Duodenal mucosa (tissue), 2 donors: ENCODE data around the gene UNC13B.

Experiments
- H3K27ac ChIP-seq: one replicate; pipeline ENCODE4 v1.7.0; 2013; ENCODE audit warnings: low read depth, low read length
- H3K27me3 ChIP-seq, 2 donors: one replicate each; pipeline ENCODE4 v1.7.0; 2013; ENCODE audit warnings: low read length in 2 of 2, control low read depth in 1 of 2; ENCODE audit not compliant: insufficient read depth in 2 of 2, control insufficient read depth in 1 of 2
- H3K36me3 ChIP-seq, 2 donors: one replicate each; pipeline ENCODE4 v1.7.0; 2013; ENCODE audit warnings: low read length in 2 of 2, control low read depth in 1 of 2; ENCODE audit not compliant: insufficient read depth in 2 of 2, control insufficient read depth in 1 of 2
- H3K4me1 ChIP-seq, 2 donors: one replicate each; pipeline ENCODE4 v1.7.0; 2013; ENCODE audit warnings: low read length in 2 of 2, control low read depth in 1 of 2; ENCODE audit not compliant: insufficient read depth in 2 of 2, control insufficient read depth in 1 of 2
- H3K4me3 ChIP-seq, 2 donors: one replicate each; pipeline ENCODE4 v1.7.0; 2013; ENCODE audit warnings: low read length in 2 of 2, low read depth in 1 of 2
- H3K9ac ChIP-seq, 2 donors: one replicate each; pipeline ENCODE4 v1.7.0; 2013; ENCODE audit warnings: low read length in 2 of 2, low read depth in 1 of 2
- H3K9me3 ChIP-seq, 2 donors: one replicate each; pipeline ENCODE4 v1.7.0; 2013; ENCODE audit warnings: low read length in 2 of 2, control low read depth in 1 of 2; ENCODE audit not compliant: control insufficient read depth in 1 of 2

Gene UNC13B

DNA sequence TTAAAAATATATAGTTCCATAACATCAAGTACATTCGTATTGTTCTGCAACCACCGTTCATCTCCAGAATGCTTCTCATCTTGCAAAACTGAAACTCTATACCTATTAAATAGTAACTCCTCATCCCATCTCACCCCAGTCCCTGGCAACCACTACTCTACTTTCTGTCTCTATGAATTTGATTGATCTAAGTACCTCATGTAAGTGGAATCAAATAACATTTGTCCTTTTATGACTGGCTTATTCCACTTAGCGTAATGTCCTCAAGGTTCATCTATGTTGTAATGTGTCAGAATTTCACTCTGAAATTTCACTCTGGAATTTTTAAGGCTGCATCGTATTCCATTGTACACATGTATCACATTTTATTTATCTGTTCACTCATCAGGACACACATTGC is 196.0 kb downstream of the UNC13B start:
- Histone ChIP-seq H3K36me3 (peaks cover 5% of the 10 kb centered on the region in 2 donors), H3K4me1 (no peaks in the 10 kb centered on the region), H3K27me3 (no peaks in the 10 kb centered on the region), H3K9ac (no peak overlapping the region), H3K27ac (no peak overlapping the region), H3K4me3 (no peak overlapping the region), H3K9me3 (no peaks in the 10 kb centered on the region)

DNA sequence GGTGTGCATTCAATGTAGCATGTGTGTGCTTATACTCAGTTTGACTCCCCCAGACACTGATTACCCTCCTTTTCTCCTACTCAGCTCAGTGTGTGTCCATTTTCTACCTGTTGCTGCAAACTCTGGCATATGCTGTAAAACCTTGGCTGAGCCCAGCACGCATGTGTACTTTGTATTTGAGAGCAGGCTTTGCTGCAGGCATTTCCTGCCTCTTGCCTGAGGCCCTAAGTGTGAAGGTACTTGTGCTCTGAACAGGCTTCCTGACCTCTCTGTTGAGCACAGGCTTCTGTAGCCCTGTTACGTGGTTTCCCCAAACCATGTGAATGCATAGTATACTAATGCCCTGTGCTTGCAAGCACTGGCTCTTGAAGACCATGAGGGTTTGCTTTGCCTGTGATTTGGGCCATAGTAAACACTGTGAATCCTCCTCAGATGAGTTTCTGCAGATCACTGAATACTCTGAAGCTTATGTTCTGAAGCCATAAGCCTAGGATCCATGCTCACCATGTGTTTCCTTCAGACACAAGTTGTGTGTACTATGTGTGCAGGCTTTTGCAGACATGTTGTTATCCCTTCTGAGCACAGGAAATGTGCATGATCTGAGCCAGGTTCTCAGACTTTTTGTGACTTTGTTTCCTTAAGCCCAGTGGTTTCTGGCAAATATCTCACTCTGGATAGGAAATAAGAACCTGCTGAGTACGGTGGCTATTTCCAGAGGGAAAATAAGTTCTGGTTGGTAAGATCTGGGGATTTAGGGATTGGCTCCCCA is 203.2 kb downstream of the UNC13B start:
- no peaks in the 10 kb centered on the region for H3K9me3 ChIP-seq
- no peak overlapping the region for H3K4me3 ChIP-seq
- H3K27me3 ChIP-seq: no peaks in the 10 kb centered on the region
- peaks cover 0 to 4% of the 10 kb centered on the region in 2 donors for H3K4me1 ChIP-seq
- no peak overlapping the region for H3K9ac ChIP-seq
- H3K27ac ChIP-seq: no peak overlapping the region
- peaks cover 0 to 7% of the 10 kb centered on the region in 2 donors for H3K36me3 ChIP-seq

DNA sequence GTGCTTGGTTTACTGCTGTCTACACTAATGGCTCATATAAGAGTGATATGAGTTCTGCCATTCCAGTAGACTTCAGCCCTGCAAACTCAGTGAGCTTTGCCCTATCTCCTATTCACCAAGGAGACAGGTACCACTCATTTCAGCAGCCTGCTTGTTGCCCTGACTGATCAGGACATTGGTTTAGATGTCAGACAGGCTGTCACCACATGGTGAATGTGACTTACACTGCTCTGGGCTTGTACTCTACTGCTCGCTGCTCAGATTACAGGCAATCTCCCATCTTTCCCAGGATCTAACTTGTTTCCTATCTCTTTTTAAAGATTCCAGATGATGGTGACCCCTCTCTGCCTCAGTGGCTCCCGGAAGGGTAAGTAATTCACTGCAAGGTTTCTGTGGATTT is 204.8 kb downstream of the UNC13B start:
- no peak overlapping the region for H3K4me3 ChIP-seq
- no peak overlapping the region for H3K27ac ChIP-seq
- H3K4me1 ChIP-seq: peaks cover 0 to 4% of the 10 kb centered on the region in 2 donors
- H3K9ac ChIP-seq: no peak overlapping the region
- peaks cover 2 to 14% of the 10 kb centered on the region in 2 donors for H3K36me3 ChIP-seq
- no peaks in the 10 kb centered on the region for H3K9me3 ChIP-seq
- H3K27me3 ChIP-seq: no peaks in the 10 kb centered on the region

DNA sequence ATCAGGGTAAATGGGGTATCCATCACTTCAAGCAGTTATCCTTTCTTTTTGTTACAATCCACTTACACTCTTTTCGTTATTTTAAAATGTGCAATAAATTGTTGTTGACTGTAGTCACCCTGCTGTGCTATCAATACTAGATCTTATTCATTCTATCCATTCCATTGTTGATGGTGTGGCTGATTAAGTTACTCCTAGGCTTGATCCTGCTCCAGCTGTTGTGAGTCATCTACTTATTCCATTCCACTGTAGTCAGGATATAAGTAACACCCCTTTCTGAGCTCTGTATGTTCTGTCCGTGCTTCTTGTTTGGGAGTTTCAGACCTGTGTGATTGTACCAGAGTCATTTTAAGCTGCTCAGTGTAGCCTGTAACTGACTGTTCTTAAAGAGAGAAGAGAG is 205.6 kb downstream of the UNC13B start:
- Histone ChIP-seq H3K9me3 (no peaks in the 10 kb centered on the region), H3K9ac (no peak overlapping the region), H3K4me1 (peaks cover 0 to 4% of the 10 kb centered on the region in 2 donors), H3K4me3 (no peak overlapping the region), H3K27ac (no peak overlapping the region), H3K27me3 (no peaks in the 10 kb centered on the region), H3K36me3 (peaks cover 2 to 14% of the 10 kb centered on the region in 2 donors)

DNA sequence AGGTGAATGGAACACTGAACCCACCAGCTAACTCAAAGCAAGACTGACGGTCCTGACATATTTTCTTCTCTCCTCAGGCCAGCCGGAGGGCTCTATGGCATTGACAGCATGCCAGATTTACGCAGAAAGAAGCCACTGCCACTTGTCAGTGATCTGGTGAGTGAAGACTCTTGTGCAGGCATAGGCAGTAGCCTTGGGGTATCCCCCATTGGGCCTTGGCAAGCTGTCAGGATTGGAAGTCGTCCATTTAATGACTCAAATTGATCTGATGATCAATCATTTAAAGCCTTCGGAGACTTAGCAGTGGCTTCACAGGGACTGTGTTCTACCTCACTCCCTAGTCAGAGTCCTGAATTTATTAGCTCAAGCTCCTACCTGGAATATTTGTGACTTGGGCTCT is 208.4 kb downstream of the UNC13B start:
- H3K9ac ChIP-seq: no peak overlapping the region
- no peaks in the 10 kb centered on the region for H3K27me3 ChIP-seq
- no peaks in the 10 kb centered on the region for H3K9me3 ChIP-seq
- peaks cover 9 to 19% of the 10 kb centered on the region in 2 donors for H3K36me3 ChIP-seq
- no peaks in the 10 kb centered on the region for H3K4me1 ChIP-seq
- no peak overlapping the region for H3K27ac ChIP-seq
- H3K4me3 ChIP-seq: no peak overlapping the region

DNA sequence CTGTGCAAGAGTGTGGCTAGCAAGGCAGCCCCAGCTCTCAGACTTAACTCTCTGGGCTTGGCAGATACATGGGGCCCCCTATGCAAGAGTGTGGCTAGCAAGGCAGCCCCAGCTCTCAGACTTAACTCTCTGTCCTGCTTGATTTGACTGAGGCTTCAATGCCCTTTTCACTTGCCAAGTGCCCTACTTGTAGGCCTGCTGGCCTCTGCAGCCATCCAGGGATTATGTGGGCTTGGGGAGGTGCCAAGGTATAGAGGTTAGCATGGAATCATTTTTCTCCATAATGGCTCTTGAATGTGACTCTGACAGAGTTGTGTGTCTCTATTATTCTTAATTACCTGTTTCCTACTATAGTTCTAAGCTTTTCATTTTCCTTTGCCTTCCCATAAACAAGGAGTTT is 212.6 kb downstream of the UNC13B start:
- no peaks in the 10 kb centered on the region for H3K27me3 ChIP-seq
- peaks cover 11 to 40% of the 10 kb centered on the region in 2 donors for H3K36me3 ChIP-seq
- no peak overlapping the region for H3K9ac ChIP-seq
- H3K9me3 ChIP-seq: no peaks in the 10 kb centered on the region
- no peak overlapping the region for H3K27ac ChIP-seq
- H3K4me3 ChIP-seq: no peak overlapping the region
- H3K4me1 ChIP-seq: no peaks in the 10 kb centered on the region

DNA sequence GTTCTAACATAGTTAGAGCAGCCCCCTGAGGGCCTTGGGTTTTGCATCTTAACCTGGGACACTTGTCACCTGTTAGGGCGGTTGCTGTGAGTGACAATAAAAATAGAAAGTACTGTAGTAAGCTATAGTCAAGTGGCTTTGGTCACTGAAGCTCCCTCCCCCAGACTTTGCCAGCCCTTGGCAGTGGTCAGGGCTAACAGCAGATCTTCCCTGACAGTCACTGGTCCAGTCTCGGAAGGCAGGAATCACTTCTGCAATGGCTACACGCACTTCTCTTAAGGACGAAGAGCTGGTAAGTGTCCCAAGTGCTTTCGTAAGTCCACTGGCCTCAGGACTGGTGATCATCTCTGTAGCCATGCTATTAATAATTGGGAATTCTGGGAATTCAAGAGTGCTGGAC is 213.1 kb downstream of the UNC13B start:
- Histone ChIP-seq H3K9ac (no peak overlapping the region), H3K36me3 (peaks cover 11 to 40% of the 10 kb centered on the region in 2 donors), H3K4me1 (no peaks in the 10 kb centered on the region), H3K9me3 (no peaks in the 10 kb centered on the region), H3K27me3 (no peaks in the 10 kb centered on the region), H3K4me3 (no peak overlapping the region), H3K27ac (no peak overlapping the region)

DNA sequence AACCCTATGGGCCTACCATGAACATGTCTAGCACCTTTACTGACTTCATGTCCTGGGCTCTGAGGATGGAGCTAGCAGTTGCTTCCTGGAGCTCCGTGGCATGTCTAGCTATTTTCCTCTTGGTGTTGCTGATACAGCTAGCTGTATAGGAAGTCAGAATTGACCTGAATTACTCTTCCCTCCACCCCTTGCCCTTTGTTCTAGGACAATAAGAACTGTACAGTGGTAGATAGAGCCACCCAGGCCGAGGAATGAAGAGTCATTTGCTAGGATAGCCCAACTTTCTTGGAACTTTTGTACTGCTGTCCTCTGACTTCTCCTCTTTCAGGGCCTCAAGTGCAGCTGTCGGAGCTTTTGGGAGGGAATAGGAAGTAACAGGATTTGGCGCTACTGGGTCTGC is 218.2 kb downstream of the UNC13B start:
- H3K27me3 ChIP-seq: no peaks in the 10 kb centered on the region
- H3K4me3 ChIP-seq: no peak overlapping the region
- H3K27ac ChIP-seq: no peak overlapping the region
- no peak overlapping the region for H3K9ac ChIP-seq
- peaks cover 26 to 74% of the 10 kb centered on the region in 2 donors for H3K36me3 ChIP-seq
- no peaks in the 10 kb centered on the region for H3K4me1 ChIP-seq
- H3K9me3 ChIP-seq: no peaks in the 10 kb centered on the region

DNA sequence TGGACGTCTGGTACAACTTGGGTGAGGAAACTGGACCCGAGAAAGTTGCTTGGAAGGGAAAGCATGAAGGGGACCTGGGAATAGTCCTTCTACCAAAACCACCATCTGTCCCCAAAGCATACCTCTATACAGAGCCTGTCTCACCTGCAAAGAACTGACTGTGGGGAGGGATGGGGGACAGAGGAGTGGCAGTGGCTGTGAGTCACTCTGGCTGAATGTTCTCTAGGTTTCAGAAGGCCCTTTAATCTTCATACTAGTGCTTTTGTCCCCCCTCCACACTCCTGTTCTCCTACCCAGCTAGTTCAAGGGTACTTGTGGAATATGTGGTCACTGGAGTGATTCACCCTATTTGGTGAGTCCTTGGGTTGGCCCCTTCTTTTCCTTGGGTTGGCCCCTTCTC is 218.8 kb downstream of the UNC13B start:
- H3K36me3 ChIP-seq: peaks cover 22 to 74% of the 10 kb centered on the region in 2 donors
- H3K4me3 ChIP-seq: no peak overlapping the region
- no peak overlapping the region for H3K9ac ChIP-seq
- H3K27ac ChIP-seq: no peak overlapping the region
- no peaks in the 10 kb centered on the region for H3K27me3 ChIP-seq
- no peaks in the 10 kb centered on the region for H3K4me1 ChIP-seq
- no peaks in the 10 kb centered on the region for H3K9me3 ChIP-seq

DNA sequence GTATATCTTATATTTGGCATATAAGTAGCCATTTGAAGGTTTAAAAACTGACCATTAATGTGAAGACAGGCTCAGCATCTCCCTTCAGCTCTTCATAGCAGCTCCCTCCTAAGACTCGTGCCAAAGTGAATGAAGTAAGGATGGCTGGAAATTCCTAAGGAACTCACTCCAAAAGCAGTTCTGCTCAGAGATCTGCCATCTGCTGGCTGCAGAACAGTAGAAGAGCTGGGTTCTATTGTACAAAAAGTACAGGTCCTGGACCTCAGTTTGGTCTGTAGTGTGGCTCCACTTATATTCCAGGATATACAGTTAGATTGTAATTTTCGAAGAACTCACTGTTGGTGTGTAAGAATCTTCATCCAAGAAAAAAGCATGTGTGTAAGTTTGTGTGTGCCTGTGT is 223.2 kb downstream of the UNC13B start:
- Histone ChIP-seq H3K27ac (no peak overlapping the region), H3K27me3 (no peaks in the 10 kb centered on the region)

More for the DNA sequence above, 223.2 kb downstream of the UNC13B start:
- Histone ChIP-seq H3K36me3 (peaks cover 46 to 79% of the 10 kb centered on the region in 2 donors), H3K9ac (no peak overlapping the region), H3K4me3 (no peak overlapping the region), H3K9me3 (no peaks in the 10 kb centered on the region), H3K4me1 (no peaks in the 10 kb centered on the region)
